ENCODE data around the gene PXN. TPM values are rescaled to one million over a fixed set of nuclear protein-coding genes. Genes with fewer than 3 reads are reported as not detected.

PXN gene
- total and polyA plus RNA-seq, 2 of the 13 experiments (the other 11 are each of a cell fraction or from before 2014, with no cell fraction given) = 13.6 to 14.2 TPM

- TF ChIP-seq, protein P1, sequence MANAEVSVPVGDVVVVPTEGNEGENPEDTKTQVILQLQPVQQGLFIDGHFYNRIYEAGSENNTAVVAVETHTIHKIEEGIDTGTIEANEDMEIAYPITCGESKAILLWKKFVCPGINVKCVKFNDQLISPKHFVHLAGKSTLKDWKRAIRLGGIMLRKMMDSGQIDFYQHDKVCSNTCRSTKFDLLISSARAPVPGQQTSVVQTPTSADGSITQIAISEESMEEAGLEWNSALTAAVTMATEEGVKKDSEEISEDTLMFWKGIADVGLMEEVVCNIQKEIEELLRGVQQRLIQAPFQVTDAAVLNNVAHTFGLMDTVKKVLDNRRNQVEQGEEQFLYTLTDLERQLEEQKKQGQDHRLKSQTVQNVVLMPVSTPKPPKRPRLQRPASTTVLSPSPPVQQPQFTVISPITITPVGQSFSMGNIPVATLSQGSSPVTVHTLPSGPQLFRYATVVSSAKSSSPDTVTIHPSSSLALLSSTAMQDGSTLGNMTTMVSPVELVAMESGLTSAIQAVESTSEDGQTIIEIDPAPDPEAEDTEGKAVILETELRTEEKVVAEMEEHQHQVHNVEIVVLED (CRISPR knock-in tag; IDR thresholded peaks at IDR 0.05; ENCODE audit: borderline replicate concordance) = no peak
- TF ChIP-seq MAFF (IDR thresholded peaks at IDR 0.05; ENCODE audit: low read depth, low read length) = 0 out of 2 replicates have a peak, but pooled peaks have one; percentile 3
- no peak for TF ChIP-seq KDM5A (IDR thresholded peaks at IDR 0.05; ENCODE audit: borderline replicate concordance, low read length)
- peak; percentile 57; the same call in 1 of the 2 replicates for TF ChIP-seq HNF4G (IDR thresholded peaks at IDR 0.05; ENCODE audit: borderline replicate concordance, low read depth, low read length)
- TF ChIP-seq HNF4G (CRISPR knock-in tag; IDR thresholded peaks at IDR 0.05; ENCODE audit: borderline replicate concordance, low read depth) = no peak
- peak; percentile 59; the same call in 1 of the 2 replicates for TF ChIP-seq TBX3 (IDR thresholded peaks at IDR 0.05; ENCODE audit: borderline replicate concordance)
These were observed 46.6 kb downstream of the PXN start (continued) for GRCh38 chr12:120218680-120219606.

GRCh38 chr12:120216742-120217605, 48.6 kb downstream of the PXN start:
- Histone ChIP-seq H3K4me1 (ENCODE audit: insufficient read depth, low read length) (peaks cover 40% of the 10 kb centered on the region), H3K4me3 (replicated peaks in 1 of 3; ENCODE audit: insufficient read depth in 1 of 3, low read depth in 2 of 3, low read length in 3 of 3) (no peak overlapping the region), H3K27me3 (ENCODE audit: control insufficient read depth in 1 of 2, insufficient read depth in 2 of 2, low read length in 2 of 2) (no peaks in the 10 kb centered on the region; a peak in 1 of 5 replicates), H2AFZ (ENCODE audit: low read length) (no peak overlapping the region), H4K20me1 (ENCODE audit: insufficient read depth, low read length) (no peaks in the 10 kb centered on the region), H3K9me3 (ENCODE audit: low read length) (no peaks in the 10 kb centered on the region), H3K79me2 (ENCODE audit: insufficient read depth, low read length) (no peaks in the 10 kb centered on the region), H3K27ac (ENCODE audit: extremely low read length, insufficient read depth, low read length) (no peak overlapping the region), H3K36me3 (replicated peaks in 1 of 2; ENCODE audit: control insufficient read depth in 1 of 2, insufficient read depth in 2 of 2, low read length in 2 of 2) (peaks cover 15 to 29% of the 10 kb centered on the region in 2 experiments; a peak in 4 of 5 replicates), H3K9ac (ENCODE audit: insufficient read depth, low read depth, low read length) (no peak overlapping the region), H3K4me2 (ENCODE audit: low read depth, low read length) (no peak overlapping the region)
- CTCF ChIA-PET (ENCODE audit: low intra/inter-chr PET ratio, low total read pairs) = no interaction called here
- DNase-seq (ENCODE audit: low spot score) = no peak
- FAIRE-seq = no peak
- no peak for ATAC-seq
- POLR2A ChIA-PET = interaction anchor here (1.7 to 8.2 kb wide), 2 partner anchors 11 to 18 kb away, joined by 10 to 115 read pairs; partner anchors contain the start of gene RPLP0
- intact Hi-C loops (cut with micrococcal nuclease; ENCODE audit: unreplicated experiment) (no loop called here), in situ Hi-C loops (cut with HindIII; ENCODE audit: extremely low pct_ligation_motif_present, low pct_unique_long_range_greater_than_20kb) (loop anchor here (10.0 kb wide), 1 partner anchor 48 kb away; the partner anchor contains the start of gene PXN)
- WGBS (ENCODE audit: low lambda C conversion rate) = 94% methylated on average over 24 of the region's 32 CpGs
- BruUV-seq (replicated peaks) = TSS peak; percentile 34
- TF ChIP-seq ZNF629 (CRISPR knock-in tag; conservative IDR thresholded peaks at IDR 0.05) (peak; percentile 53; the same call in 1 of the 2 replicates), BRD4 (CRISPR knock-in tag; IDR thresholded peaks at IDR 0.05) (no peak), RNF2 (conservative IDR thresholded peaks at IDR 0.05; ENCODE audit: low read depth) (no peak), DZIP1 (CRISPR knock-in tag; IDR thresholded peaks at IDR 0.05) (no peak), KLF15 (CRISPR knock-in tag; IDR thresholded peaks at IDR 0.05; ENCODE audit: borderline replicate concordance) (no peak), AGO2 (optimal IDR thresholded peaks at IDR 0.05; ENCODE audit: low read depth, low read length) (peak; percentile 89)
- TF ChIP-seq, protein P2, sequence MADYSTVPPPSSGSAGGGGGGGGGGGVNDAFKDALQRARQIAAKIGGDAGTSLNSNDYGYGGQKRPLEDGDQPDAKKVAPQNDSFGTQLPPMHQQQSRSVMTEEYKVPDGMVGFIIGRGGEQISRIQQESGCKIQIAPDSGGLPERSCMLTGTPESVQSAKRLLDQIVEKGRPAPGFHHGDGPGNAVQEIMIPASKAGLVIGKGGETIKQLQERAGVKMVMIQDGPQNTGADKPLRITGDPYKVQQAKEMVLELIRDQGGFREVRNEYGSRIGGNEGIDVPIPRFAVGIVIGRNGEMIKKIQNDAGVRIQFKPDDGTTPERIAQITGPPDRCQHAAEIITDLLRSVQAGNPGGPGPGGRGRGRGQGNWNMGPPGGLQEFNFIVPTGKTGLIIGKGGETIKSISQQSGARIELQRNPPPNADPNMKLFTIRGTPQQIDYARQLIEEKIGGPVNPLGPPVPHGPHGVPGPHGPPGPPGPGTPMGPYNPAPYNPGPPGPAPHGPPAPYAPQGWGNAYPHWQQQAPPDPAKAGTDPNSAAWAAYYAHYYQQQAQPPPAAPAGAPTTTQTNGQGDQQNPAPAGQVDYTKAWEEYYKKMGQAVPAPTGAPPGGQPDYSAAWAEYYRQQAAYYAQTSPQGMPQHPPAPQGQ (CRISPR knock-in tag; IDR thresholded peaks at IDR 0.05; ENCODE audit: borderline replicate concordance) = no peak

Data from HepG2 (cell line).